HepG2 (cell line): Measurements from ENCODE around the gene CMIP. TPM values are rescaled to one million over a fixed set of nuclear protein-coding genes. Genes with fewer than 3 reads are reported as not detected.

Experiments used
- AGO2 ChIP-seq: fragments of 200-400 bp; formaldehyde crosslinking; optimal IDR thresholded peaks from 2 replicates; pipeline ENCODE3; 2017; ENCODE audit warnings: mild to moderate bottlenecking, low read depth, low read length, moderate library complexity
- ARNTL ChIP-seq: sonication (generic); formaldehyde crosslinking; IDR thresholded peaks from 2 replicates; pipeline ENCODE4 v1.4.0; 2020; ENCODE audit warnings: mild to moderate bottlenecking, missing genetic modification reagents
- CAMTA2 ChIP-seq: sonication (generic); formaldehyde crosslinking; IDR thresholded peaks from 2 replicates; pipeline ENCODE4 v1.4.0; 2020; ENCODE audit warnings: mild to moderate bottlenecking, missing genetic modification reagents, borderline replicate concordance
- ESRRA ChIP-seq: sonication (generic); formaldehyde crosslinking; IDR thresholded peaks from 2 replicates; pipeline ENCODE4 v1.5.1; 2020; ENCODE audit warnings: mild to moderate bottlenecking, low read depth, missing genetic modification reagents
- FOXA1 ChIP-seq, 2 experiments: fragments of 450-650 bp in 1 of 2; sonication (generic) in 1 of 2; formaldehyde crosslinking in 1 of 2; IDR thresholded peaks; 2 replicates each; pipeline versions ENCODE4 v1.4.0 to v1.6.1; 2016 to 2020; ENCODE audit warnings: missing genetic modification reagents in 1 of 2
- GATAD1 ChIP-seq: IDR thresholded peaks from 2 replicates; pipeline ENCODE4 v1.6.1; 2016; ENCODE audit warnings: missing genetic modification reagents, missing compliant biosample characterization
- IRF2 ChIP-seq: IDR thresholded peaks from 2 replicates; pipeline ENCODE4 v1.6.1; 2018; ENCODE audit warnings: missing genetic modification reagents, missing compliant biosample characterization
- IRF9 ChIP-seq: sonication (generic); formaldehyde crosslinking; IDR thresholded peaks from 2 replicates; pipeline ENCODE4 v1.8.0; 2022; ENCODE audit warnings: missing genetic modification reagents, mild to moderate bottlenecking, borderline replicate concordance
- IRX3 ChIP-seq: sonication (generic); formaldehyde crosslinking; IDR thresholded peaks from 2 replicates; pipeline ENCODE4 v1.8.1; 2023; ENCODE audit warnings: mild to moderate bottlenecking, low read depth, missing genetic modification reagents, borderline replicate concordance
- KDM6A ChIP-seq: IDR thresholded peaks from 2 replicates; pipeline ENCODE4 v1.6.1; 2016; ENCODE audit warnings: low read depth
- MED8 ChIP-seq: sonication (generic); formaldehyde crosslinking; IDR thresholded peaks from 2 replicates; pipeline ENCODE4 v1.8.1; 2023; ENCODE audit warnings: mild to moderate bottlenecking, missing genetic modification reagents; ENCODE audit not compliant: insufficient replicate concordance
- MTF2 ChIP-seq: sonication (generic); formaldehyde crosslinking; IDR thresholded peaks from 2 replicates; pipeline ENCODE4 v1.5.0; 2020; ENCODE audit warnings: missing genetic modification reagents, borderline replicate concordance
- MYNN ChIP-seq: sonication (generic); formaldehyde crosslinking; IDR thresholded peaks from 2 replicates; pipeline ENCODE4 v1.4.0; 2020; ENCODE audit warnings: mild to moderate bottlenecking, low read depth, missing genetic modification reagents
- NFYC ChIP-seq: IDR thresholded peaks from 2 replicates; pipeline ENCODE4 v1.6.1; 2016; ENCODE audit warnings: missing genetic modification reagents, missing compliant biosample characterization
- PAX8 ChIP-seq: sonication (generic); formaldehyde crosslinking; IDR thresholded peaks from 2 replicates; pipeline ENCODE4 v1.8.0; 2022; ENCODE audit warnings: mild to moderate bottlenecking, missing genetic modification reagents, borderline replicate concordance
- SRSF4 ChIP-seq: fragments of 200-400 bp; formaldehyde crosslinking; IDR thresholded peaks from one replicate; pipeline ENCODE4 v1.6.1; 2018; ENCODE audit warnings: mild to moderate bottlenecking, low read depth, low read length, moderate library complexity; ENCODE audit not compliant: poor library complexity, severe bottlenecking
- TOPORS ChIP-seq: sonication (generic); formaldehyde crosslinking; IDR thresholded peaks from 2 replicates; pipeline ENCODE4 v1.8.0; 2023; ENCODE audit warnings: mild to moderate bottlenecking, missing genetic modification reagents
- XBP1 ChIP-seq: sonication (generic); formaldehyde crosslinking; IDR thresholded peaks from 2 replicates; pipeline ENCODE4 v1.5.0; 2020; ENCODE audit warnings: missing genetic modification reagents
- XRCC5 ChIP-seq: fragments of 200-400 bp; formaldehyde crosslinking; optimal IDR thresholded peaks from 2 replicates; pipeline ENCODE3; 2017; ENCODE audit warnings: mild to moderate bottlenecking, low read length
- YEATS2 ChIP-seq: sonication (generic); formaldehyde crosslinking; IDR thresholded peaks from 2 replicates; pipeline ENCODE4 v1.4.0; 2020; ENCODE audit warnings: missing genetic modification reagents, borderline replicate concordance
- YY1 ChIP-seq: IDR thresholded peaks from 2 replicates; pipeline ENCODE4 v1.6.1; 2011; ENCODE audit warnings: low read length, low read depth, moderate library complexity, mild to moderate bottlenecking; ENCODE audit not compliant: insufficient read depth, insufficient replicate concordance
- ZMAT5 ChIP-seq: sonication (generic); formaldehyde crosslinking; IDR thresholded peaks from 2 replicates; pipeline ENCODE4 v1.5.0; 2020; ENCODE audit warnings: mild to moderate bottlenecking, low read depth, missing genetic modification reagents, borderline replicate concordance
- ZNF30 ChIP-seq: sonication (generic); formaldehyde crosslinking; IDR thresholded peaks from 2 replicates; pipeline ENCODE4 v1.5.0; 2020; ENCODE audit warnings: mild to moderate bottlenecking, missing genetic modification reagents
- ZNF331 ChIP-seq: sonication (generic); formaldehyde crosslinking; IDR thresholded peaks from 2 replicates; pipeline ENCODE4 v1.4.0; 2020; ENCODE audit warnings: missing genetic modification reagents
- ZNF350 ChIP-seq: sonication (generic); formaldehyde crosslinking; IDR thresholded peaks from 2 replicates; pipeline ENCODE4 v1.4.0; 2020; ENCODE audit warnings: mild to moderate bottlenecking, low read depth, missing genetic modification reagents, borderline replicate concordance
- ZNF556 ChIP-seq: sonication (generic); formaldehyde crosslinking; IDR thresholded peaks from 2 replicates; pipeline ENCODE4 v1.4.0; 2020; ENCODE audit warnings: mild to moderate bottlenecking, missing genetic modification reagents, borderline replicate concordance
- ZNF800 ChIP-seq: sonication (generic); formaldehyde crosslinking; IDR thresholded peaks from 2 replicates; pipeline ENCODE4 v1.4.0; 2020; ENCODE audit warnings: missing genetic modification reagents
- ZNF883 ChIP-seq: sonication (generic); formaldehyde crosslinking; IDR thresholded peaks from 2 replicates; pipeline ENCODE4 v1.5.1; 2020; ENCODE audit warnings: mild to moderate bottlenecking, missing genetic modification reagents; ENCODE audit errors: not compliant biosample characterization
- polyA plus RNA-seq, 8 experiments: library from polyadenylated mRNA; depleted of rRNA in 3 of 8; stranded (reverse) in 7 of 8; unstranded in 1 of 8; fragments of >200 nt; fragmentation: Illumina TruSeq in 4 of 8; extraction: Trizol in 4 of 8; gene quantifications; 2 replicates each; pipeline versions ENCODE4 v1.2.1 to v1.2.3, GENCODE V29; 2011 to 2016; ENCODE audit warnings: low read depth in 4 of 8, missing spikeins in 1 of 8, mixed read lengths in 1 of 8; ENCODE audit not compliant: insufficient read depth in 1 of 8
- total RNA-seq, 5 experiments: library from RNA; depleted of rRNA; stranded (reverse); fragments of >200 nt; fragmentation: Illumina TruSeq; extraction: Trizol; gene quantifications; 2 replicates each; pipeline ENCODE4 v1.2.3, GENCODE V29; 2016; ENCODE audit warnings: low read depth in 1 of 5

Gene CMIP
- total and polyA plus RNA-seq, 2 of the 13 experiments (the other 11 are each of a cell fraction or from before 2014, with no cell fraction given) = 10.9 to 18.1 TPM

GRCh38 chr16:81592353-81592866, 147.8 kb downstream of the CMIP start (continued):
- TF ChIP-seq MTF2 (CRISPR knock-in tag) (no peak), AGO2 (no peak), ZNF556 (peak; percentile 58; the same call in 1 of the 2 replicates), TOPORS (CRISPR knock-in tag) (no peak), YEATS2 (CRISPR knock-in tag) (no peak), ZNF331 (CRISPR knock-in tag) (0 out of 2 replicates have a peak, but pooled peaks have one; percentile 49), YY1 (no peak), XBP1 (CRISPR knock-in tag) (no peak), XRCC5 (no peak), MED8 (CRISPR knock-in tag) (no peak), IRX3 (CRISPR knock-in tag) (no peak), SRSF4 (no peak), PAX8 (CRISPR knock-in tag) (no peak), IRF9 (CRISPR knock-in tag) (no peak), ZNF350 (no peak), ZNF800 (no peak), MYNN (no peak), ZNF883 (CRISPR knock-in tag) (peak; percentile 34), IRF2 (peak; percentile 62), GATAD1 (CRISPR knock-in tag) (0 out of 2 replicates have a peak, but pooled peaks have one; percentile 26), KDM6A (peak; percentile 70), ARNTL (CRISPR knock-in tag) (peak; percentile 48; the same call in 1 of the 2 replicates), ZNF30 (CRISPR knock-in tag) (no peak), ZMAT5 (CRISPR knock-in tag) (no peak), CAMTA2 (CRISPR knock-in tag) (no peak), ESRRA (CRISPR knock-in tag) (peak; percentile 66; the same call in 1 of the 2 replicates), FOXA1 (IDR thresholded peaks at IDR 0.05) (no peak), FOXA1 (CRISPR knock-in tag; IDR thresholded peaks at IDR 0.05) (peak; percentile 59), NFYC (CRISPR knock-in tag) (no peak)
